Prostate gland (tissue), 2 donors: ENCODE results near the gene GOLT1A.

ENCODE experiments used
- POLR2A ChIP-seq: fragments of 450-650 bp; IDR thresholded peaks from one replicate; pipeline ENCODE4 v1.6.1; 2016; ENCODE audit warnings: antibody characterized with exemption, mild to moderate bottlenecking
- TF ChIP-seq, protein P1 (sequence below), 4 experiments: fragments of 200-600 bp in 2 of 4; fragments of 450-650 bp in 2 of 4; sonication (generic) in 2 of 4; IDR thresholded peaks; 1 replicate in 3 of 4; 2 replicates in 1 of 4; pipeline ENCODE4 v1.5.1; 2016 to 2019; ENCODE audit warnings: antibody characterized with exemption in 4 of 4, mild to moderate bottlenecking in 2 of 4, moderate library complexity in 2 of 4

GRCh38 chr1:204246876-204247275, 33.1 kb upstream of the GOLT1A start:
- TF ChIP-seq POLR2A = no peak
- TF ChIP-seq, protein P1, sequence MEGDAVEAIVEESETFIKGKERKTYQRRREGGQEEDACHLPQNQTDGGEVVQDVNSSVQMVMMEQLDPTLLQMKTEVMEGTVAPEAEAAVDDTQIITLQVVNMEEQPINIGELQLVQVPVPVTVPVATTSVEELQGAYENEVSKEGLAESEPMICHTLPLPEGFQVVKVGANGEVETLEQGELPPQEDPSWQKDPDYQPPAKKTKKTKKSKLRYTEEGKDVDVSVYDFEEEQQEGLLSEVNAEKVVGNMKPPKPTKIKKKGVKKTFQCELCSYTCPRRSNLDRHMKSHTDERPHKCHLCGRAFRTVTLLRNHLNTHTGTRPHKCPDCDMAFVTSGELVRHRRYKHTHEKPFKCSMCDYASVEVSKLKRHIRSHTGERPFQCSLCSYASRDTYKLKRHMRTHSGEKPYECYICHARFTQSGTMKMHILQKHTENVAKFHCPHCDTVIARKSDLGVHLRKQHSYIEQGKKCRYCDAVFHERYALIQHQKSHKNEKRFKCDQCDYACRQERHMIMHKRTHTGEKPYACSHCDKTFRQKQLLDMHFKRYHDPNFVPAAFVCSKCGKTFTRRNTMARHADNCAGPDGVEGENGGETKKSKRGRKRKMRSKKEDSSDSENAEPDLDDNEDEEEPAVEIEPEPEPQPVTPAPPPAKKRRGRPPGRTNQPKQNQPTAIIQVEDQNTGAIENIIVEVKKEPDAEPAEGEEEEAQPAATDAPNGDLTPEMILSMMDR (IDR thresholded peaks at IDR 0.05) = no peak
